A549 (cell line): Measurements from ENCODE around the gene IL36B.

Source experiments
- GATA3 ChIP-seq: IDR thresholded peaks from 2 replicates; pipeline ENCODE4 v1.6.1; 2012; ENCODE audit warnings: borderline replicate concordance
- MAFK ChIP-seq: fragments of 450-650 bp; IDR thresholded peaks from 2 replicates; pipeline ENCODE4 v1.6.1; 2014; ENCODE audit not compliant: partially characterized antibody
- POLR2A ChIP-seq: IDR thresholded peaks from 2 replicates; pipeline ENCODE4 v1.6.1; 2012; ENCODE audit warnings: mild to moderate bottlenecking, low read length
- SMC3 ChIP-seq: fragments of >200 bp; sonication (Bioruptor Twin); formaldehyde crosslinking; IDR thresholded peaks from 3 replicates; pipeline ENCODE4 v1.6.1; 2018; ENCODE audit warnings: inconsistent platforms
- ZNF302 ChIP-seq: fragments of 250-450 bp; sonication (Bioruptor Pico); IDR thresholded peaks from 2 replicates; pipeline ENCODE4 v1.9.0; 2021; ENCODE audit warnings: inconsistent platforms, mild to moderate bottlenecking, moderate library complexity
- TF ChIP-seq, protein P1 (sequence below): fragments of 450-650 bp; IDR thresholded peaks from 2 replicates; pipeline ENCODE4 v1.6.1; 2014; ENCODE audit warnings: antibody characterized with exemption
- TF ChIP-seq, protein P2 (sequence below): IDR thresholded peaks from 2 replicates; pipeline ENCODE4 v1.6.1; 2012
- TF ChIP-seq, protein P3 (sequence below): fragments of >200 bp; sonication (Bioruptor Twin); formaldehyde crosslinking; IDR thresholded peaks from 3 replicates; pipeline ENCODE4 v1.5.1; 2016
- TF ChIP-seq, protein P4 (sequence below): fragments of 200-600 bp; sonication (generic); IDR thresholded peaks from 2 replicates; pipeline ENCODE4 v1.6.1; 2016; ENCODE audit warnings: antibody characterized with exemption, mild to moderate bottlenecking, moderate library complexity

DNA sequence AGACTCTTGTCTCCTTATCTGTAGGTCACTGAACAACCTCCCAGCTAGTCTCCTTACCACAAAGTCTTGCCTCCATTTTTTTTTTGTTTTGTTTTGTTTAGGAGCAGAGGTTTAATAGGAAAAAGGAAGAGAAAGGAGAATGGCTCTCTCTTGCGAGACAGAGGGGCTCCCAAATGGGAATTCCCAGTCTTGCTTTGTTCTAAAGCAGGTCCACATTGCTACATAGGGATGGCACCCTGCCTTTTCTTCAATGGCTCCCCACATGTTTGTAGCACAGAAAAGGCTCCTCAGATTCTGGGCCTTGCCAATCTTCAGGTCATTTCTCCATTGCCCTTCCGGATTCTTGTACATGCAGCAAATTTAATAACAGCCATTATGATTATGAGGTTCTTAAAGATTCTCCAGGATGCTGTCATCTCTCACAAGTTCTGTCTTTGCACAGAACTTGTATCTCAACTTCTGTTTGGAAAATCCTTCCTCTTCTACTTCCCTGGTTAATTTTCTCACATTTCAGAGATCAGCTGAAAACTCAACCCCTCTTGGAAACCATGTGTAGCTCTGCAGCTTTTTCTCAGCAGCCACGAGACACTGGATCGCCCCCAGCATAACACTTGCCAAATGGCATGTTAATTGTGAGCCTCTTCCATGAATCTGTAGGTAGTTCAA is 38.7 kb upstream of the IL36B start:
- TF ChIP-seq, protein P1, sequence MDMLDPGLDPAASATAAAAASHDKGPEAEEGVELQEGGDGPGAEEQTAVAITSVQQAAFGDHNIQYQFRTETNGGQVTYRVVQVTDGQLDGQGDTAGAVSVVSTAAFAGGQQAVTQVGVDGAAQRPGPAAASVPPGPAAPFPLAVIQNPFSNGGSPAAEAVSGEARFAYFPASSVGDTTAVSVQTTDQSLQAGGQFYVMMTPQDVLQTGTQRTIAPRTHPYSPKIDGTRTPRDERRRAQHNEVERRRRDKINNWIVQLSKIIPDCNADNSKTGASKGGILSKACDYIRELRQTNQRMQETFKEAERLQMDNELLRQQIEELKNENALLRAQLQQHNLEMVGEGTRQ: no peak
- no peak for TF ChIP-seq GATA3
- no peak for TF ChIP-seq MAFK
- TF ChIP-seq, protein P2, sequence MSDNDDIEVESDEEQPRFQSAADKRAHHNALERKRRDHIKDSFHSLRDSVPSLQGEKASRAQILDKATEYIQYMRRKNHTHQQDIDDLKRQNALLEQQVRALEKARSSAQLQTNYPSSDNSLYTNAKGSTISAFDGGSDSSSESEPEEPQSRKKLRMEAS: no peak
- TF ChIP-seq SMC3: no peak
- TF ChIP-seq, protein P3, sequence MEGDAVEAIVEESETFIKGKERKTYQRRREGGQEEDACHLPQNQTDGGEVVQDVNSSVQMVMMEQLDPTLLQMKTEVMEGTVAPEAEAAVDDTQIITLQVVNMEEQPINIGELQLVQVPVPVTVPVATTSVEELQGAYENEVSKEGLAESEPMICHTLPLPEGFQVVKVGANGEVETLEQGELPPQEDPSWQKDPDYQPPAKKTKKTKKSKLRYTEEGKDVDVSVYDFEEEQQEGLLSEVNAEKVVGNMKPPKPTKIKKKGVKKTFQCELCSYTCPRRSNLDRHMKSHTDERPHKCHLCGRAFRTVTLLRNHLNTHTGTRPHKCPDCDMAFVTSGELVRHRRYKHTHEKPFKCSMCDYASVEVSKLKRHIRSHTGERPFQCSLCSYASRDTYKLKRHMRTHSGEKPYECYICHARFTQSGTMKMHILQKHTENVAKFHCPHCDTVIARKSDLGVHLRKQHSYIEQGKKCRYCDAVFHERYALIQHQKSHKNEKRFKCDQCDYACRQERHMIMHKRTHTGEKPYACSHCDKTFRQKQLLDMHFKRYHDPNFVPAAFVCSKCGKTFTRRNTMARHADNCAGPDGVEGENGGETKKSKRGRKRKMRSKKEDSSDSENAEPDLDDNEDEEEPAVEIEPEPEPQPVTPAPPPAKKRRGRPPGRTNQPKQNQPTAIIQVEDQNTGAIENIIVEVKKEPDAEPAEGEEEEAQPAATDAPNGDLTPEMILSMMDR: no peak
- TF ChIP-seq, protein P4, sequence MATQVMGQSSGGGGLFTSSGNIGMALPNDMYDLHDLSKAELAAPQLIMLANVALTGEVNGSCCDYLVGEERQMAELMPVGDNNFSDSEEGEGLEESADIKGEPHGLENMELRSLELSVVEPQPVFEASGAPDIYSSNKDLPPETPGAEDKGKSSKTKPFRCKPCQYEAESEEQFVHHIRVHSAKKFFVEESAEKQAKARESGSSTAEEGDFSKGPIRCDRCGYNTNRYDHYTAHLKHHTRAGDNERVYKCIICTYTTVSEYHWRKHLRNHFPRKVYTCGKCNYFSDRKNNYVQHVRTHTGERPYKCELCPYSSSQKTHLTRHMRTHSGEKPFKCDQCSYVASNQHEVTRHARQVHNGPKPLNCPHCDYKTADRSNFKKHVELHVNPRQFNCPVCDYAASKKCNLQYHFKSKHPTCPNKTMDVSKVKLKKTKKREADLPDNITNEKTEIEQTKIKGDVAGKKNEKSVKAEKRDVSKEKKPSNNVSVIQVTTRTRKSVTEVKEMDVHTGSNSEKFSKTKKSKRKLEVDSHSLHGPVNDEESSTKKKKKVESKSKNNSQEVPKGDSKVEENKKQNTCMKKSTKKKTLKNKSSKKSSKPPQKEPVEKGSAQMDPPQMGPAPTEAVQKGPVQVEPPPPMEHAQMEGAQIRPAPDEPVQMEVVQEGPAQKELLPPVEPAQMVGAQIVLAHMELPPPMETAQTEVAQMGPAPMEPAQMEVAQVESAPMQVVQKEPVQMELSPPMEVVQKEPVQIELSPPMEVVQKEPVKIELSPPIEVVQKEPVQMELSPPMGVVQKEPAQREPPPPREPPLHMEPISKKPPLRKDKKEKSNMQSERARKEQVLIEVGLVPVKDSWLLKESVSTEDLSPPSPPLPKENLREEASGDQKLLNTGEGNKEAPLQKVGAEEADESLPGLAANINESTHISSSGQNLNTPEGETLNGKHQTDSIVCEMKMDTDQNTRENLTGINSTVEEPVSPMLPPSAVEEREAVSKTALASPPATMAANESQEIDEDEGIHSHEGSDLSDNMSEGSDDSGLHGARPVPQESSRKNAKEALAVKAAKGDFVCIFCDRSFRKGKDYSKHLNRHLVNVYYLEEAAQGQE: no peak
- TF ChIP-seq POLR2A: no peak
- TF ChIP-seq ZNF302: no peak
